Measurements from ENCODE around the gene PTPN2.
"Not testable (repeated sequence)": the region's sequence is repeated elsewhere in the genome, so short reads cannot be mapped to it uniquely, and the experiment has no call there.

DNA sequence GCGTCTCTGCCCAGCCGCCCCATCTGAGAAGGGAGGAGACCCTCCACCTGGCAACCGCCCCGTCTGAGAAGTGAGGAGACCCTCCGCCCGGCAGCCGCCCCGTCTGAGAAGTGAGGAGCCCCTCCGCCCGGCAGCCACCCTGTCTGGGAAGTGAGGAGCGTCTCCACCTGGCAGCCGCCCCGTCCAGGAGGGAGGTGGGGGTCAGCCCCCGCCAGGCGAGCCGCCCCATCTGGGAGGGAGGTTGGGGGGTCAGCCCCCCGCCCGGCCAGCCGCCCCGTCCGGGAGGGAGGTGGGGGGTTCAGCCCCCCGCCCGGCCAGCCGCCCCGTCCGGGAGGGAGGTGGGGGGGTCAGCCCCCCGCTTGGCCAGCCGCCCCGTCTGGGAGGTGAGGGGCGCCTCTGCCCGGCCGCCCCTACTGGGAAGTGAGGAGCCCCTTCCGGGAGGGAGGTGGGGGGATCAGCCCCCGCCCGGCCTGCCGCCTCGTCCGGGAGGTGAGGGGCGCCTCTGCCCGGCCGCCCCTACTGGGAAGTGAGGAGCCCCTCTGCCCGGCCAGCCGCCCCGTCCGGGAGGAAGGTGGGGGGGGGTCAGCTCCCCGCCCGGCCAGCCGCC lies 10.0 kb downstream of the PTPN2 start:
- TF ChIP-seq, protein P1, sequence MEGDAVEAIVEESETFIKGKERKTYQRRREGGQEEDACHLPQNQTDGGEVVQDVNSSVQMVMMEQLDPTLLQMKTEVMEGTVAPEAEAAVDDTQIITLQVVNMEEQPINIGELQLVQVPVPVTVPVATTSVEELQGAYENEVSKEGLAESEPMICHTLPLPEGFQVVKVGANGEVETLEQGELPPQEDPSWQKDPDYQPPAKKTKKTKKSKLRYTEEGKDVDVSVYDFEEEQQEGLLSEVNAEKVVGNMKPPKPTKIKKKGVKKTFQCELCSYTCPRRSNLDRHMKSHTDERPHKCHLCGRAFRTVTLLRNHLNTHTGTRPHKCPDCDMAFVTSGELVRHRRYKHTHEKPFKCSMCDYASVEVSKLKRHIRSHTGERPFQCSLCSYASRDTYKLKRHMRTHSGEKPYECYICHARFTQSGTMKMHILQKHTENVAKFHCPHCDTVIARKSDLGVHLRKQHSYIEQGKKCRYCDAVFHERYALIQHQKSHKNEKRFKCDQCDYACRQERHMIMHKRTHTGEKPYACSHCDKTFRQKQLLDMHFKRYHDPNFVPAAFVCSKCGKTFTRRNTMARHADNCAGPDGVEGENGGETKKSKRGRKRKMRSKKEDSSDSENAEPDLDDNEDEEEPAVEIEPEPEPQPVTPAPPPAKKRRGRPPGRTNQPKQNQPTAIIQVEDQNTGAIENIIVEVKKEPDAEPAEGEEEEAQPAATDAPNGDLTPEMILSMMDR (conservative IDR thresholded peaks at IDR 0.05; ENCODE audit: low read depth, low read length): not testable (repeated sequence)
- TF ChIP-seq EZH2phosphoT487 (IDR thresholded peaks at IDR 0.05; ENCODE audit: borderline replicate concordance, low read length): not testable (repeated sequence)
